ENCODE data around the gene CENPV.

GRCh38 chr17:16339402-16339801 lies 13.9 kb downstream of the CENPV start:
- TF ChIP-seq, protein P1, sequence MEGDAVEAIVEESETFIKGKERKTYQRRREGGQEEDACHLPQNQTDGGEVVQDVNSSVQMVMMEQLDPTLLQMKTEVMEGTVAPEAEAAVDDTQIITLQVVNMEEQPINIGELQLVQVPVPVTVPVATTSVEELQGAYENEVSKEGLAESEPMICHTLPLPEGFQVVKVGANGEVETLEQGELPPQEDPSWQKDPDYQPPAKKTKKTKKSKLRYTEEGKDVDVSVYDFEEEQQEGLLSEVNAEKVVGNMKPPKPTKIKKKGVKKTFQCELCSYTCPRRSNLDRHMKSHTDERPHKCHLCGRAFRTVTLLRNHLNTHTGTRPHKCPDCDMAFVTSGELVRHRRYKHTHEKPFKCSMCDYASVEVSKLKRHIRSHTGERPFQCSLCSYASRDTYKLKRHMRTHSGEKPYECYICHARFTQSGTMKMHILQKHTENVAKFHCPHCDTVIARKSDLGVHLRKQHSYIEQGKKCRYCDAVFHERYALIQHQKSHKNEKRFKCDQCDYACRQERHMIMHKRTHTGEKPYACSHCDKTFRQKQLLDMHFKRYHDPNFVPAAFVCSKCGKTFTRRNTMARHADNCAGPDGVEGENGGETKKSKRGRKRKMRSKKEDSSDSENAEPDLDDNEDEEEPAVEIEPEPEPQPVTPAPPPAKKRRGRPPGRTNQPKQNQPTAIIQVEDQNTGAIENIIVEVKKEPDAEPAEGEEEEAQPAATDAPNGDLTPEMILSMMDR (IDR thresholded peaks at IDR 0.05) = no peak
- TF ChIP-seq POLR2A (IDR thresholded peaks at IDR 0.05) = no peak
- TF ChIP-seq POLR2AphosphoS5 (IDR thresholded peaks at IDR 0.05) = no peak
- no peak for TF ChIP-seq EP300 (IDR thresholded peaks at IDR 0.05)
